H9 (cell line): ENCODE data around the gene PFDN4. TPM values are rescaled to one million over a fixed set of nuclear protein-coding genes. Genes with fewer than 3 reads are reported as not detected.

Experiments used
- DNase-seq: peaks from one replicate; pipeline ENCODE4 v3.0.0-alpha.2; 2017
- H2AFZ ChIP-seq: one replicate; pipeline ENCODE4 v1.6.1; 2013; ENCODE audit warnings: mild to moderate bottlenecking, low read length, control low read depth, moderate library complexity
- H2AK5ac ChIP-seq: 2 replicates; pipeline ENCODE4 v1.6.1; 2013; ENCODE audit warnings: low read length, control low read depth, mixed read lengths; ENCODE audit not compliant: insufficient read length
- H2BK120ac ChIP-seq: one replicate; pipeline ENCODE4 v1.6.1; 2013; ENCODE audit warnings: low read depth, mild to moderate bottlenecking, low read length, control low read depth, inconsistent platforms; ENCODE audit not compliant: poor library complexity, severe bottlenecking
- H2BK12ac ChIP-seq: 2 replicates; pipeline ENCODE4 v1.6.1; 2013; ENCODE audit warnings: low read length, control low read depth, mixed read lengths, low read depth; ENCODE audit not compliant: insufficient read length
- H2BK15ac ChIP-seq: 2 replicates; pipeline ENCODE4 v1.6.1; 2013; ENCODE audit warnings: low read depth, low read length, control low read depth
- H2BK20ac ChIP-seq: one replicate; pipeline ENCODE4 v1.6.1; 2013; ENCODE audit warnings: low read depth, mild to moderate bottlenecking, low read length, control low read depth, inconsistent platforms; ENCODE audit not compliant: poor library complexity, severe bottlenecking
- H2BK5ac ChIP-seq: 2 replicates; pipeline ENCODE4 v1.6.1; 2013; ENCODE audit warnings: low read length, control low read depth, mixed read lengths; ENCODE audit not compliant: insufficient read length
- H3K14ac ChIP-seq: 2 replicates; pipeline ENCODE4 v1.6.1; 2013; ENCODE audit warnings: low read length, control low read depth; ENCODE audit not compliant: insufficient read depth
- H3K18ac ChIP-seq: 2 replicates; pipeline ENCODE4 v1.6.1; 2013; ENCODE audit warnings: low read depth, mild to moderate bottlenecking, mixed read lengths, low read length, control low read depth; ENCODE audit not compliant: insufficient read length
- H3K23ac ChIP-seq: 2 replicates; pipeline ENCODE4 v1.6.1; 2013; ENCODE audit warnings: low read length, control low read depth, mixed read lengths, low read depth; ENCODE audit not compliant: insufficient read length
- H3K23me2 ChIP-seq: 2 replicates; pipeline ENCODE4 v1.6.1; 2013; ENCODE audit warnings: low read depth, mild to moderate bottlenecking, mixed read lengths, low read length, control low read depth; ENCODE audit not compliant: insufficient read length, poor library complexity, severe bottlenecking
- H3K27ac ChIP-seq: 2 replicates; pipeline ENCODE4 v1.5.1; 2013; ENCODE audit warnings: low read length, control low read depth, mixed read lengths, low read depth; ENCODE audit not compliant: insufficient read length
- H3K27me3 ChIP-seq: 2 replicates; pipeline ENCODE4 v1.6.1; 2013; ENCODE audit warnings: low read length, control low read depth, inconsistent platforms; ENCODE audit not compliant: insufficient read depth
- H3K4ac ChIP-seq: 2 replicates; pipeline ENCODE4 v1.6.1; 2013; ENCODE audit warnings: low read depth, mild to moderate bottlenecking, control low read depth, inconsistent platforms, low read length, moderate library complexity
- H3K4me1 ChIP-seq: 2 replicates; pipeline ENCODE4 v1.6.1; 2013; ENCODE audit warnings: low read length, control low read depth, inconsistent platforms; ENCODE audit not compliant: insufficient read depth
- H3K4me2 ChIP-seq: 2 replicates; pipeline ENCODE4 v1.6.1; 2013; ENCODE audit warnings: low read length, control low read depth, mixed read lengths; ENCODE audit not compliant: insufficient read length, insufficient read depth
- H3K56ac ChIP-seq: 2 replicates; pipeline ENCODE4 v1.6.1; 2013; ENCODE audit warnings: low read depth, mild to moderate bottlenecking, mixed read lengths, low read length, control low read depth; ENCODE audit not compliant: insufficient read length
- H3K79me1 ChIP-seq: 2 replicates; pipeline ENCODE4 v1.6.1; 2013; ENCODE audit warnings: low read depth, mild to moderate bottlenecking, moderate library complexity, low read length, control low read depth, inconsistent platforms; ENCODE audit not compliant: insufficient read depth, poor library complexity, severe bottlenecking
- H3K79me2 ChIP-seq: 2 replicates; pipeline ENCODE4 v1.6.1; 2013; ENCODE audit warnings: low read length, control low read depth, inconsistent platforms; ENCODE audit not compliant: insufficient read depth
- H3K9ac ChIP-seq: 2 replicates; pipeline ENCODE4 v1.6.1; 2013; ENCODE audit warnings: low read length, control low read depth, mixed read lengths; ENCODE audit not compliant: insufficient read length; ENCODE audit errors: extremely low read depth
- H3K9me3 ChIP-seq: one replicate; pipeline ENCODE4 v1.6.1; 2013; ENCODE audit warnings: low read depth, low read length, inconsistent platforms; ENCODE audit not compliant: control insufficient read depth
- H3T11ph ChIP-seq: one replicate; pipeline ENCODE4 v1.6.1; 2013; ENCODE audit warnings: mild to moderate bottlenecking, low read length, control low read depth, inconsistent platforms
- H4K20me1 ChIP-seq: one replicate; pipeline ENCODE4 v1.6.1; 2013; ENCODE audit not compliant: control insufficient read depth, insufficient read length, insufficient read depth
- H4K5ac ChIP-seq: 2 replicates; pipeline ENCODE4 v1.6.1; 2013; ENCODE audit warnings: low read depth, mild to moderate bottlenecking, mixed read lengths, low read length, control low read depth; ENCODE audit not compliant: insufficient read length
- H4K8ac ChIP-seq: replicated peaks from 2 replicates; pipeline ENCODE4 v1.6.1; 2013; ENCODE audit warnings: low read length, control low read depth, mixed read lengths, low read depth; ENCODE audit not compliant: insufficient read length
- H4K91ac ChIP-seq: 2 replicates; pipeline ENCODE4 v1.6.1; 2013; ENCODE audit warnings: low read depth, mild to moderate bottlenecking, moderate library complexity, mixed read lengths, low read length, control low read depth; ENCODE audit not compliant: insufficient read length
- H3K27ac Mint-ChIP-seq, 3 experiments: 2 replicates in 2 of 3; 3 replicates in 1 of 3; pipeline ENCODE4 v1.8.0; 2020 to 2021; ENCODE audit warnings: mixed read lengths in 3 of 3, mild to moderate bottlenecking in 1 of 3, moderate library complexity in 1 of 3
- H3K27me3 Mint-ChIP-seq: 2 replicates; pipeline ENCODE4 v1.8.0; 2021; ENCODE audit warnings: low read depth, mild to moderate bottlenecking, moderate library complexity, mixed read lengths
- H3K36me3 Mint-ChIP-seq, 3 experiments: 2 replicates in 2 of 3; 3 replicates in 1 of 3; pipeline ENCODE4 v1.8.0; 2020 to 2021; ENCODE audit warnings: low read depth in 3 of 3, mixed read lengths in 3 of 3; ENCODE audit not compliant: insufficient read depth in 1 of 3
- H3K4me1 Mint-ChIP-seq, 2 experiments: 2 replicates each; pipeline ENCODE4 v1.8.0; 2020; ENCODE audit warnings: mixed read lengths in 2 of 2
- H3K4me3 Mint-ChIP-seq, 2 experiments: 2 replicates in 1 of 2; 3 replicates in 1 of 2; pipeline ENCODE4 v1.8.0; 2020 to 2021; ENCODE audit warnings: mild to moderate bottlenecking in 2 of 2, mixed read lengths in 2 of 2, moderate library complexity in 1 of 2
- H3K9me3 Mint-ChIP-seq, 2 experiments: 2 replicates in 1 of 2; 3 replicates in 1 of 2; pipeline ENCODE4 v1.8.0; 2020; ENCODE audit warnings: mild to moderate bottlenecking in 2 of 2, mixed read lengths in 2 of 2, moderate library complexity in 1 of 2
- WGBS: extraction: QIAGEN DNeasy Blood & Tissue Kit; methylation state at CpG from one replicate; pipeline ENCODE4 v1.1.7; 2013; ENCODE audit warnings: missing lambda C conversion rate, low lambda C conversion rate, mixed read lengths; ENCODE audit not compliant: insufficient read length; ENCODE audit errors: extremely low coverage; 5-methylcytosine and 5-hydroxymethylcytosine counted together
- total RNA-seq: library from RNA; stranded (reverse); gene quantifications from 2 replicates; pipeline ENCODE4 v1.2.1, GENCODE V29; 2021
- TF ChIP-seq, protein P1 (sequence below): fragments of 200-600 bp; sonication (generic); conservative IDR thresholded peaks from 3 replicates; pipeline ENCODE4 v1.8.0; 2021; ENCODE audit warnings: antibody characterized with exemption, mild to moderate bottlenecking

Gene PFDN4
- total RNA-seq, 1 experiment from 2014 or later = 73.6 TPM

DNA sequence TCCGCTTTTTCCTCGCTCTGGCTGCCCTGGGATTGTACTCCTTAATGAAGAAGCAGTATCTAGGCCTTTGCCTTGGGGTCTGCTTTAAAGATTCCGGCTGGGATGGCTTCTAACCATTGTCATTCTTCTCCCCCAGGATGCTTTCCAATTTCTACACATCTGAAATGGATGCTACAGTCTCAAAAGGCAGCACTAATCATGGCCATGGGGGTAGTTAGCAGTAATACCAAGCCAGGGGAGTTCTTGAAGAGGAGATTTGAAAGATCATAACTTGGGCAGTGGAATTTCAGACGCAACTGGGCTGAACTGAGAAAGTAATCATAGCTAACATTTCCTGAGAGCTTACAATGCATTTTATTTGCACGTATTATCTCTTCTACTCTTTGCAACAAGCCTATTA is 3.4 kb upstream of the PFDN4 start:
- Histone ChIP-seq H2AK5ac (no peak overlapping the region), H4K20me1 (no peaks in the 10 kb centered on the region), H3K9ac (no peak overlapping the region), H3K23me2 (peaks cover 7% of the 10 kb centered on the region), H2BK15ac (no peak overlapping the region), H4K5ac (no peak overlapping the region), H3K27ac (no peak overlapping the region), H3K4me1 (no peaks in the 10 kb centered on the region), H3K9me3 (no peaks in the 10 kb centered on the region), H3T11ph (no peak overlapping the region), H3K56ac (no peak overlapping the region), H3K23ac (no peak overlapping the region), H4K91ac (no peak overlapping the region), H2BK12ac (no peak overlapping the region), H2BK120ac (no peak overlapping the region), H3K4me2 (no peak overlapping the region), H3K4ac (no peak overlapping the region), H3K14ac (no peak overlapping the region), H4K8ac (no peak overlapping the region), H3K79me1 (no peaks in the 10 kb centered on the region), H2BK20ac (no peak overlapping the region), H3K79me2 (peaks cover 9% of the 10 kb centered on the region; the same call in 1 of the 2 replicates), H2BK5ac (no peak overlapping the region), H3K27me3 (no peaks in the 10 kb centered on the region), H2AFZ (no peak overlapping the region), H3K18ac (no peak overlapping the region)
- TF ChIP-seq, protein P1, sequence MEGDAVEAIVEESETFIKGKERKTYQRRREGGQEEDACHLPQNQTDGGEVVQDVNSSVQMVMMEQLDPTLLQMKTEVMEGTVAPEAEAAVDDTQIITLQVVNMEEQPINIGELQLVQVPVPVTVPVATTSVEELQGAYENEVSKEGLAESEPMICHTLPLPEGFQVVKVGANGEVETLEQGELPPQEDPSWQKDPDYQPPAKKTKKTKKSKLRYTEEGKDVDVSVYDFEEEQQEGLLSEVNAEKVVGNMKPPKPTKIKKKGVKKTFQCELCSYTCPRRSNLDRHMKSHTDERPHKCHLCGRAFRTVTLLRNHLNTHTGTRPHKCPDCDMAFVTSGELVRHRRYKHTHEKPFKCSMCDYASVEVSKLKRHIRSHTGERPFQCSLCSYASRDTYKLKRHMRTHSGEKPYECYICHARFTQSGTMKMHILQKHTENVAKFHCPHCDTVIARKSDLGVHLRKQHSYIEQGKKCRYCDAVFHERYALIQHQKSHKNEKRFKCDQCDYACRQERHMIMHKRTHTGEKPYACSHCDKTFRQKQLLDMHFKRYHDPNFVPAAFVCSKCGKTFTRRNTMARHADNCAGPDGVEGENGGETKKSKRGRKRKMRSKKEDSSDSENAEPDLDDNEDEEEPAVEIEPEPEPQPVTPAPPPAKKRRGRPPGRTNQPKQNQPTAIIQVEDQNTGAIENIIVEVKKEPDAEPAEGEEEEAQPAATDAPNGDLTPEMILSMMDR = no peak
- peaks cover 0 to under 1% (median 0%) of the 10 kb centered on the region in 3 experiments; a peak in 1 of 7 replicates for H3K36me3 Mint-ChIP-seq
- peaks cover 16 to 18% of the 10 kb centered on the region in 2 experiments for H3K4me1 Mint-ChIP-seq
- H3K27me3 Mint-ChIP-seq = no peaks in the 10 kb centered on the region; the same call in 1 of the 2 replicates
- no peak for DNase-seq
- H3K4me3 Mint-ChIP-seq = no peak overlapping the region
- no peak overlapping the region for H3K27ac Mint-ChIP-seq
- no CpG with 5 or more reads among the region's 5 CpGs for WGBS
- H3K9me3 Mint-ChIP-seq = no peaks in the 10 kb centered on the region
